ENCODE measurements around the gene NAV3.

NAV3 gene

DNA sequence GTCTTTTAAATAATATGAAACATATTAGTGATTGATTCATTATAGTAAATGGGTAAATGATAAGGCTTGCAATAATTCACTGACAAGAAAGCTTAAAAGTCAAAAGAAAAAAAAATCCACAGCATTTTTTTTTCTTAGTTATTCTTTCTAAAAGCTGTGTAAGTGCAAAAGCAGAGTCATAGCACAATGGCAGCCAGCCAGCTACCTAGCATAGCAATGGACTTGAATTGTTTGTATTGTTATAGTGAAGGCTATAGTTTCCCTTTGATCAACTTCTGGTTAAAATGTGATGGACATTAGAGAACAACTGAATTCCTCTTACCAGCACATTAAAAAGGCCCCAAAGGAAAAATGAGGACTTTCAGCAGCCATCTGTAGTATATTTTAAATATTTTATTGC, 232.1 kb downstream of the NAV3 start:
- TF ChIP-seq, protein P1, sequence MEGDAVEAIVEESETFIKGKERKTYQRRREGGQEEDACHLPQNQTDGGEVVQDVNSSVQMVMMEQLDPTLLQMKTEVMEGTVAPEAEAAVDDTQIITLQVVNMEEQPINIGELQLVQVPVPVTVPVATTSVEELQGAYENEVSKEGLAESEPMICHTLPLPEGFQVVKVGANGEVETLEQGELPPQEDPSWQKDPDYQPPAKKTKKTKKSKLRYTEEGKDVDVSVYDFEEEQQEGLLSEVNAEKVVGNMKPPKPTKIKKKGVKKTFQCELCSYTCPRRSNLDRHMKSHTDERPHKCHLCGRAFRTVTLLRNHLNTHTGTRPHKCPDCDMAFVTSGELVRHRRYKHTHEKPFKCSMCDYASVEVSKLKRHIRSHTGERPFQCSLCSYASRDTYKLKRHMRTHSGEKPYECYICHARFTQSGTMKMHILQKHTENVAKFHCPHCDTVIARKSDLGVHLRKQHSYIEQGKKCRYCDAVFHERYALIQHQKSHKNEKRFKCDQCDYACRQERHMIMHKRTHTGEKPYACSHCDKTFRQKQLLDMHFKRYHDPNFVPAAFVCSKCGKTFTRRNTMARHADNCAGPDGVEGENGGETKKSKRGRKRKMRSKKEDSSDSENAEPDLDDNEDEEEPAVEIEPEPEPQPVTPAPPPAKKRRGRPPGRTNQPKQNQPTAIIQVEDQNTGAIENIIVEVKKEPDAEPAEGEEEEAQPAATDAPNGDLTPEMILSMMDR (IDR thresholded peaks at IDR 0.05; ENCODE audit: low read depth, low read length, missing control alignments): no peak
- H3K4me3 ChIP-seq (ENCODE audit: low read depth, low read length): no peak overlapping the region
- peak; percentile 80 for DNase-seq (ENCODE audit: low read depth)
- in situ Hi-C loops (cut with HindIII; ENCODE audit: low sequenced_read_pairs): no loop called here

DNA sequence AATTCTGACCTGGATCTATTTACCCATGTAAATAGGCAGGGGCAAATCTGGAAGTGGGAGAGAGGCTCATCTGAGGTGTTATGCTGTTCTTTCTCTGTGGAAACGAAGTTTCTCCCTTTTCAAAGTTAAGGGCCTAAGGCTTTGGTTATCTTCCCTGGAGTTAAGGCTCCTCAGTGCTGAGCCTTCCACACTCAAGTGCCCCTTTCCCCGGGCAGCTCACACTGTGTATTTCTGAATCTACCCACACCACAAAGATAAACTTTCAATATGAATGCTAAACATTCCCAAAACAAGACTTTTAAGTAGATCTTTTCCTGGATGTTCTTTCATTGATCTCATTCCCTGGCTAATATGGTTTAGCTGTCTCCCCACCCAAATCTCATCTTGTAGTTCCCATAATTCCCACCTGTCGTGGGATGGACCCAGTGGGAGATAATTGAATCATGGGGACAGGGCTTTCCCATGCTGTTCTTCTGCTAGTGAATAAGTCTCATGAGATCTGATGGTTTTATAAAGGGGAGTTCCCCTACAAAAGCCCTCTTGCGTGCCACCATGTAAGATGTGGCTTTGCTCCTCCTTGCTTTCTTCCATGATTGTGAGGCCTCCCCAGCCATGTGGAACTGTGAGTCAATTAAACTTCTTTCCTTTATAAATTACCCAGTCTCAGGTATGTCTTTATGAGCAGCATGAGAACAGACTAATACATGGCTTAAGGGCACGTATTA, 251.1 kb downstream of the NAV3 start:
- TF ChIP-seq, protein P1 (IDR thresholded peaks at IDR 0.05; ENCODE audit: low read depth, low read length, missing control alignments): no peak
- DNase-seq (ENCODE audit: low read depth): no peak
- in situ Hi-C loops (cut with HindIII; ENCODE audit: low sequenced_read_pairs): no loop called here
- H3K4me3 ChIP-seq (ENCODE audit: low read depth, low read length): no peak overlapping the region

DNA sequence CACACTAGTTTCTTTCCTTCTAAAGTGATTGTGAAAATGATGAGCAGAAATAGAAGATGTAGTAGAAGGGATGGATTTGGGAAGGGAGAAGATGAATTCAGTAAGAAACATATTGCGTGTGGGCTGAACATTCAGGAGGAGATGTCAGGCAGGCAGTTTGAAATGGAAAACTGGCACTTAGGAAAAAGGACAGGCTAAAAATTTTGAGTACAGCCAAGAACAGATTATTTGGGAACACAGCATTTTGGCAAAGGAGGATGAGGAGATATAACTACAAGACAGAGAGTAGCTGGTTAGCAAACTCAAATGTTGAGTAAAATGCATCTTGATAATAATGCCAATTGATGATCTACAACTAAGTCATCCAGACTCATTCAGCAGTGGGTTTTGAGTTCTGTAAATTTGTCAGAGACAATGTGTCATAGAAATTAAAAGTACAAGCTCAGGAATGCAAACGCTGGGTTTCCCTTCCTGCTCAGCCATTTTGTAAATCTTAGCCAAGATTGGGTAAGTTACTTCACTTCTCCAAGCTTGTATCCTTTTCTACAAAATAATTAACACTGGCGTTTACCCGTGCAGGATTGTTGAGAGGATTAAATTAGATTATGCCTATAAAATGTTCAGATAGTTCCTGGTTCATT, 255.0 kb downstream of the NAV3 start:
- no peak overlapping the region for H3K4me3 ChIP-seq (ENCODE audit: low read depth, low read length)
- no peak for DNase-seq (ENCODE audit: low read depth)
- TF ChIP-seq, protein P1 (IDR thresholded peaks at IDR 0.05; ENCODE audit: low read depth, low read length, missing control alignments): no peak
- in situ Hi-C loops (cut with HindIII; ENCODE audit: low sequenced_read_pairs): no loop called here

DNA sequence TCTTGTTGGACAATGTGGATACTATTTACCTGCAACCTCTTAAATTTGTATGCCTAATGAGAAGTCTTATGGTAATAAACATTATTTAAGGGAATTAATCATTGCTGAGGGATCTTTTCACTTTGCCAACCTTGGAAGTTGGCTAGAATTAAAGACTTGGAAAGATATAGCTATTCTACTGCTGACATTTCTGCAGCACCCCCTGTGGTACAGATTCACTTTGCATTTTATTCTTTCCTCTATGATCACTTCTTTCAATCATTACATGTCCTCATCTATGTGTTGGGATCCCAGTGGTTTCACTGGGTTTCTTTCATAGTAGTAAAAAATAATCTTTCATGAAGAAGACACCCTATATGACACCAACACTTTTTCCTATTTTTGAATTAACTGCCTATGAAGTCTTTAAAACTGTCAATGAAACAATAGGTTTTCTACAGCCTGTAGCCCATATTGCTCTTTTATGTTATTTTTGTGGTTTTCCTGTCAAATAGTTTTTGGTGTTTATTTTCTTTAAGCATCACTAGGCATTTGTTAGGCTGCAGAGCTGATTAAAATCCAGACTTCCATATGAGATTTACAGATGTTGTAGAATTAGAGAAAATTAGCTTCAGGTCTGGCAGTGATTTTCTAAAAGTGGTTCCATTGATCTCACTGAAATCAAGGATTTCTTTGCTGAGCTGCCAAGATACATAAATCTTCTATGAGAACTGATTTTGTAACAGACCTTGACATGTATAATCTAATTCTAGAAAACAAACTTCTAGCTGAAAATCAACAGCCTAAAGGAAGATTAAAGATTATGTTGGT, 256.1 kb downstream of the NAV3 start:
- in situ Hi-C loops (cut with HindIII; ENCODE audit: low sequenced_read_pairs): no loop called here
- no peak for DNase-seq (ENCODE audit: low read depth)
- H3K4me3 ChIP-seq (ENCODE audit: low read depth, low read length): no peak overlapping the region
- TF ChIP-seq, protein P1 (IDR thresholded peaks at IDR 0.05; ENCODE audit: low read depth, low read length, missing control alignments): peak; percentile 21

DNA sequence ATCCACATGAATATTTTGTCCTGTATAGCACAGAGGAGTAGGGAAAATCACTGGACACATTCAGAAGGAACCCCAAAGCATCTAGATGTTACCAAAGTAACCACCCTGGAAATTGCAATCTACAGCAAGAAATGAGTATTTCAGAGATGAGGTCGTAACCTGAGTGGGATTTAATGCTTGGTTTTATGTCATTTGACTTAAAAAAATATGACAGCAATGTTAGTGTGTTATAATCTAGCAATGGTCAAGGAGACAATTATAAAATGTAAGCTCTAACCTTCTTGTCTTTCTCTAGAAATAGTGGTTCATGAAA, 256.6 kb downstream of the NAV3 start:
- in situ Hi-C loops (cut with HindIII; ENCODE audit: low sequenced_read_pairs): no loop called here
- TF ChIP-seq, protein P1 (IDR thresholded peaks at IDR 0.05; ENCODE audit: low read depth, low read length, missing control alignments): no peak
- H3K4me3 ChIP-seq (ENCODE audit: low read depth, low read length): no peak overlapping the region
- no peak for DNase-seq (ENCODE audit: low read depth)

DNA sequence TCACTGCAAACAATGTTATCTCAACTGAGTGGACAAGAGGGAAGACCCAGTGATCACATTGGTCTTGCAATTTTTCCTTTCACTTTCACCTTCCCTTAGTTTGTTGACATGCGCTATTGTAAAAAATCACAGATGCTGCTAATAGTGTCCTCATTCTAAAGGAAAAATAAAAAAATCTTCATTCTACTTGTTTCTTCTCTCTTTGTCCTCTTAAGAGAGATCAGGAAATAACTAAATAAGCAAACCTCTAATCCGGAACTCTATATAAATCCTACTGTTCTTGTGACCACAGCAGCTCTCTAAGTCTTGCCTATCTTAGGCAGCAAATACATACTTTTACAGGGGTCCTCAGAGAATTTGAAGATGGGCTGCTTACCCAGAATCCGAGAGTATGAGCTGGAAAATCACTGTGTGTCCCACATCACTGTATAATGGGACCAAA, 257.7 kb downstream of the NAV3 start:
- in situ Hi-C loops (cut with HindIII; ENCODE audit: low sequenced_read_pairs): no loop called here
- no peak overlapping the region for H3K4me3 ChIP-seq (ENCODE audit: low read depth, low read length)
- TF ChIP-seq, protein P1 (IDR thresholded peaks at IDR 0.05; ENCODE audit: low read depth, low read length, missing control alignments): no peak
- no peak for DNase-seq (ENCODE audit: low read depth)
